Measurements from ENCODE around the gene PTPN22. TPM values are rescaled to one million over a fixed set of nuclear protein-coding genes. Genes with fewer than 3 reads are reported as not detected.

PTPN22 gene
- total and polyA plus RNA-seq, 2 experiments from 2014 or later = 0.17 to 0.47 TPM

GRCh38 chr1:113780374-113781146 is 91.0 kb downstream of the PTPN22 start:
- no peak overlapping the region for H3K27ac ChIP-seq

GRCh38 chr1:113779542-113779941 is 92.0 kb downstream of the PTPN22 start:
- no peak for DNase-seq (ENCODE audit: low spot score)
- Histone ChIP-seq H3K4me1 (ENCODE audit: insufficient read depth) (peaks cover 7% of the 10 kb centered on the region), H3K9me3 (ENCODE audit: low read depth) (no peaks in the 10 kb centered on the region), H3K36me3 (replicated peaks; ENCODE audit: insufficient read depth, low read depth) (no peaks in the 10 kb centered on the region), H3K4me3 (no peak overlapping the region), H3K27ac (no peak overlapping the region), H4K20me1 (ENCODE audit: insufficient read depth, poor library complexity, severe bottlenecking) (no peaks in the 10 kb centered on the region), H3K79me2 (peaks cover 68% of the 10 kb centered on the region), H2AFZ (no peak overlapping the region), H3K9me2 (replicated peaks; ENCODE audit: insufficient read depth) (no peaks in the 10 kb centered on the region), H3K4me2 (no peak overlapping the region), H3K27me3 (no peaks in the 10 kb centered on the region)
- 95% methylated on average over 6 of the region's 6 CpGs for WGBS (ENCODE audit: low lambda C conversion rate, missing lambda C conversion rate)
- TF ChIP-seq EZH2 (IDR thresholded peaks at IDR 0.05; ENCODE audit: borderline replicate concordance) = no peak
- TF ChIP-seq CTCF (IDR thresholded peaks at IDR 0.05; ENCODE audit: poor library complexity) = no peak
- no peak for TF ChIP-seq EZH2phosphoT487 (IDR thresholded peaks at IDR 0.05; ENCODE audit: low read depth, severe bottlenecking, unreplicated experiment)

More at GRCh38 chr1:113780374-113781146, 91.0 kb downstream of the PTPN22 start:
- Histone ChIP-seq H3K4me1 (ENCODE audit: insufficient read depth) (peaks cover 9% of the 10 kb centered on the region), H4K20me1 (ENCODE audit: insufficient read depth, poor library complexity, severe bottlenecking) (no peaks in the 10 kb centered on the region), H3K27me3 (no peaks in the 10 kb centered on the region), H3K9me3 (ENCODE audit: low read depth) (no peaks in the 10 kb centered on the region), H3K36me3 (replicated peaks; ENCODE audit: insufficient read depth, low read depth) (no peaks in the 10 kb centered on the region), H3K79me2 (peaks cover 78% of the 10 kb centered on the region), H3K9me2 (replicated peaks; ENCODE audit: insufficient read depth) (no peaks in the 10 kb centered on the region), H3K4me3 (no peak overlapping the region), H2AFZ (no peak overlapping the region), H3K4me2 (no peak overlapping the region)
- WGBS (ENCODE audit: low lambda C conversion rate, missing lambda C conversion rate) = 85% methylated on average over 5 of the region's 5 CpGs
- TF ChIP-seq CTCF (IDR thresholded peaks at IDR 0.05; ENCODE audit: poor library complexity) = no peak
- no peak for TF ChIP-seq EZH2phosphoT487 (IDR thresholded peaks at IDR 0.05; ENCODE audit: low read depth, severe bottlenecking, unreplicated experiment)
- TF ChIP-seq EZH2 (IDR thresholded peaks at IDR 0.05; ENCODE audit: borderline replicate concordance) = no peak
- no peak for DNase-seq (ENCODE audit: low spot score)

- WGBS (ENCODE audit: low lambda C conversion rate, missing lambda C conversion rate) = 91% methylated on average over 4 of the region's 4 CpGs
- no peak overlapping the region for H3K4me3 ChIP-seq
- no peak for DNase-seq (ENCODE audit: low spot score)
- no peaks in the 10 kb centered on the region for H3K9me2 ChIP-seq (replicated peaks; ENCODE audit: insufficient read depth)
- H3K79me2 ChIP-seq = peaks cover 53% of the 10 kb centered on the region
- no peaks in the 10 kb centered on the region for H3K27me3 ChIP-seq
- no peak overlapping the region for H3K27ac ChIP-seq
- no peaks in the 10 kb centered on the region for H4K20me1 ChIP-seq (ENCODE audit: insufficient read depth, poor library complexity, severe bottlenecking)
- H3K4me2 ChIP-seq = no peak overlapping the region
- TF ChIP-seq CTCF (IDR thresholded peaks at IDR 0.05; ENCODE audit: poor library complexity) (no peak), EZH2 (IDR thresholded peaks at IDR 0.05; ENCODE audit: borderline replicate concordance) (no peak), EZH2phosphoT487 (IDR thresholded peaks at IDR 0.05; ENCODE audit: low read depth, severe bottlenecking, unreplicated experiment) (no peak)
- H3K4me1 ChIP-seq (ENCODE audit: insufficient read depth) = no peaks in the 10 kb centered on the region
- no peak overlapping the region for H2AFZ ChIP-seq
- H3K9me3 ChIP-seq (ENCODE audit: low read depth) = no peaks in the 10 kb centered on the region
- no peaks in the 10 kb centered on the region for H3K36me3 ChIP-seq (replicated peaks; ENCODE audit: insufficient read depth, low read depth)
Measured at GRCh38 chr1:113777561-113777960, 94.0 kb downstream of the PTPN22 start.
